ENCODE results near the gene DAPK2. TPM values are rescaled to one million over a fixed set of nuclear protein-coding genes. Genes with fewer than 3 reads are reported as not detected.

The DAPK2 gene
- total RNA-seq, 1 experiment from 2014 or later, result 1.4 TPM

DNA sequence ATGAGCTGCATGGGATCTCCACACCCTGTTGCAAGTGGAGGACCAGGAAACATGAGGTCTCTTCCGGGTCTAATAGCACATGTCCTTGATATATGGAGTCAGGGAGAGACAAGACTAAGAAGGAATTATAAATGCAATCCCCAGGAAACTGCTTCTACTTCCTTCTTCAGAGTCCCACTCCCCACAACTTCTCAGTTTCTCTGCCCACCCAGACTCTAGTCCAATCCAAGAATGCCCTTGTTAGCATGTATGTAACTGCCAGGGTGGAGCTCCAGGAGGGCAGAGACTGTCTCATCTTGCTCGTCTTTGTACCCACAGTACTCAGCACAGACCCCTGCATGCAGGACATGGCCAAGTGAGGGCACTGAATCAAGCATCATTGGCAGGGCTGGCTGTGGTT lies 8.3 kb downstream of the DAPK2 start:
- TF ChIP-seq, protein P1, sequence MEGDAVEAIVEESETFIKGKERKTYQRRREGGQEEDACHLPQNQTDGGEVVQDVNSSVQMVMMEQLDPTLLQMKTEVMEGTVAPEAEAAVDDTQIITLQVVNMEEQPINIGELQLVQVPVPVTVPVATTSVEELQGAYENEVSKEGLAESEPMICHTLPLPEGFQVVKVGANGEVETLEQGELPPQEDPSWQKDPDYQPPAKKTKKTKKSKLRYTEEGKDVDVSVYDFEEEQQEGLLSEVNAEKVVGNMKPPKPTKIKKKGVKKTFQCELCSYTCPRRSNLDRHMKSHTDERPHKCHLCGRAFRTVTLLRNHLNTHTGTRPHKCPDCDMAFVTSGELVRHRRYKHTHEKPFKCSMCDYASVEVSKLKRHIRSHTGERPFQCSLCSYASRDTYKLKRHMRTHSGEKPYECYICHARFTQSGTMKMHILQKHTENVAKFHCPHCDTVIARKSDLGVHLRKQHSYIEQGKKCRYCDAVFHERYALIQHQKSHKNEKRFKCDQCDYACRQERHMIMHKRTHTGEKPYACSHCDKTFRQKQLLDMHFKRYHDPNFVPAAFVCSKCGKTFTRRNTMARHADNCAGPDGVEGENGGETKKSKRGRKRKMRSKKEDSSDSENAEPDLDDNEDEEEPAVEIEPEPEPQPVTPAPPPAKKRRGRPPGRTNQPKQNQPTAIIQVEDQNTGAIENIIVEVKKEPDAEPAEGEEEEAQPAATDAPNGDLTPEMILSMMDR (IDR thresholded peaks at IDR 0.05; ENCODE audit: insufficient read depth in 1 of 2, low read depth in 1 of 2, low read length in 1 of 2, severe bottlenecking in 1 of 2, unreplicated experiment in 1 of 2), result no peak
- Mint-ChIP-seq H3K9me3 (ENCODE audit: unreplicated experiment) (no peaks in the 10 kb centered on the region), H3K27me3 (ENCODE audit: insufficient read depth, unreplicated experiment) (no peaks in the 10 kb centered on the region), H3K4me1 (ENCODE audit: low read depth, unreplicated experiment) (no peaks in the 10 kb centered on the region), H3K27ac (ENCODE audit: unreplicated experiment) (no peak overlapping the region), H3K4me3 (ENCODE audit: unreplicated experiment) (no peak overlapping the region), H3K36me3 (ENCODE audit: insufficient read depth, unreplicated experiment) (no peaks in the 10 kb centered on the region)
- Histone ChIP-seq H3K9me3 (no peaks in the 10 kb centered on the region), H3K36me3 (ENCODE audit: control insufficient read depth, insufficient read depth, low read length) (no peaks in the 10 kb centered on the region), H3K4me3 (ENCODE audit: low read depth, low read length) (no peak overlapping the region), H3K4me1 (no peaks in the 10 kb centered on the region), H3K27me3 (replicated peaks; ENCODE audit: control insufficient read depth, insufficient read depth, low read length) (no peaks in the 10 kb centered on the region)
- CTCF ChIA-PET, result no interaction called here
- intact Hi-C loops (cut with micrococcal nuclease; ENCODE audit: unreplicated experiment), result no loop called here
- BruUV-seq (replicated peaks), result no TSS peak
- no peak for DNase-seq
- POLR2A ChIA-PET, result interaction anchor here (0.6 kb wide), 1 partner anchor 90 kb away, joined by 15 read pairs; no protein-coding TSS in a partner anchor

DNA sequence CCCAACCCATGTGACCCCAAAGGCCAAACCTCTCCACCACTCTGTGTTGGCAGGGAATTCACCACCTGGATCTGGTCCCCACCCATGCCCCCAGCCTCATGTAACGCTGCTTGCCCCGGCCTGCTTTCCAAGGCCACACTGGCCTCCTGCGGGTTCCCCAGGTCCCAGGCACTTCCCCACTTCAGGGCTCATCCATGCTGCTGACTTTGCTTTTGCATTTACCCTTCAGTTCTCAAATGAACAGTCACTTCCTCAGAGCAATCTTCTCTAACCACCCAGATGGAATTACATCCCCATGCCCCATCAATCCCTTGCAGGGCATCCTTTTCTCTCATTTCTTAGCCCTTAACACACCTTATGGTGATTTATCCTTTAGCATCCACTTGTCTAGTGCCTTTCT lies 9.2 kb downstream of the DAPK2 start:
- no peaks in the 10 kb centered on the region for H3K36me3 Mint-ChIP-seq (ENCODE audit: insufficient read depth, unreplicated experiment)
- H3K4me1 Mint-ChIP-seq (ENCODE audit: low read depth, unreplicated experiment), result no peaks in the 10 kb centered on the region
- H3K9me3 Mint-ChIP-seq (ENCODE audit: unreplicated experiment), result no peaks in the 10 kb centered on the region
- ChIA-PET POLR2A (no interaction called here), CTCF (no interaction called here)
- Histone ChIP-seq H3K27me3 (replicated peaks; ENCODE audit: control insufficient read depth, insufficient read depth, low read length) (no peaks in the 10 kb centered on the region), H3K9me3 (no peaks in the 10 kb centered on the region), H3K36me3 (ENCODE audit: control insufficient read depth, insufficient read depth, low read length) (no peaks in the 10 kb centered on the region), H3K4me3 (ENCODE audit: low read depth, low read length) (no peak overlapping the region), H3K4me1 (no peaks in the 10 kb centered on the region)
- no peaks in the 10 kb centered on the region for H3K27me3 Mint-ChIP-seq (ENCODE audit: insufficient read depth, unreplicated experiment)
- TF ChIP-seq, protein P1 (IDR thresholded peaks at IDR 0.05; ENCODE audit: insufficient read depth in 1 of 2, low read depth in 1 of 2, low read length in 1 of 2, severe bottlenecking in 1 of 2, unreplicated experiment in 1 of 2), result no peak
- no TSS peak for BruUV-seq (replicated peaks)
- intact Hi-C loops (cut with micrococcal nuclease; ENCODE audit: unreplicated experiment), result no loop called here
- no peak overlapping the region for H3K27ac Mint-ChIP-seq (ENCODE audit: unreplicated experiment)
- no peak overlapping the region for H3K4me3 Mint-ChIP-seq (ENCODE audit: unreplicated experiment)
- no peak for DNase-seq

DNA sequence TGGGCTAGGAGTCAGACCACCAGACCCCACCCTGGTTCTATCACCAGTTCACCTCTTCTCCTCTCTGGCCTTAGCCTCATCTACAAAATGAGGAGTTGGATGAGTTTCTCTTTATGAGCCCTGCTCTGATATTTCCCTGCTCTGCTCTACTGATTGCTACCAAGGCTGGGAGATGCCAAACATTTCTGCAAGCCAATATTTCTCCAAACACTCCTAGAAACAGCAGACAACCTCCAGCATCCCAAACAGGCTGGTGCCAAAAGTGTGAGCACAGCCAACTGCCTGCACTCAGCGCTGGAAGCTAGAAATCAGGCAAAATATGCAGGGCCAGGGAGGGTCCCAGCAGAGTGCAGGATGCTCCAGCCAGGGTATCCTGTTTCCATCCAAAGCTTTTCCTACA lies 10.8 kb downstream of the DAPK2 start:
- no peaks in the 10 kb centered on the region for H3K36me3 ChIP-seq (ENCODE audit: control insufficient read depth, insufficient read depth, low read length)
- no peaks in the 10 kb centered on the region for H3K9me3 ChIP-seq
- H3K4me3 ChIP-seq (ENCODE audit: low read depth, low read length), result no peak overlapping the region
- H3K27me3 ChIP-seq (replicated peaks; ENCODE audit: control insufficient read depth, insufficient read depth, low read length), result no peaks in the 10 kb centered on the region
- ChIA-PET POLR2A (no interaction called here), CTCF (no interaction called here)
- no peak for DNase-seq
- H3K4me1 ChIP-seq, result no peaks in the 10 kb centered on the region
- no peaks in the 10 kb centered on the region for H3K9me3 Mint-ChIP-seq (ENCODE audit: unreplicated experiment)
- H3K27ac Mint-ChIP-seq (ENCODE audit: unreplicated experiment), result no peak overlapping the region
- H3K27me3 Mint-ChIP-seq (ENCODE audit: insufficient read depth, unreplicated experiment), result no peaks in the 10 kb centered on the region
- intact Hi-C loops (cut with micrococcal nuclease; ENCODE audit: unreplicated experiment), result no loop called here
- H3K4me3 Mint-ChIP-seq (ENCODE audit: unreplicated experiment), result no peak overlapping the region
- H3K36me3 Mint-ChIP-seq (ENCODE audit: insufficient read depth, unreplicated experiment), result no peaks in the 10 kb centered on the region
- H3K4me1 Mint-ChIP-seq (ENCODE audit: low read depth, unreplicated experiment), result no peaks in the 10 kb centered on the region
- no TSS peak for BruUV-seq (replicated peaks)
- TF ChIP-seq, protein P1 (IDR thresholded peaks at IDR 0.05; ENCODE audit: insufficient read depth in 1 of 2, low read depth in 1 of 2, low read length in 1 of 2, severe bottlenecking in 1 of 2, unreplicated experiment in 1 of 2), result no peak
